ENCODE data around the gene RNF157.

RNF157 gene

DNA sequence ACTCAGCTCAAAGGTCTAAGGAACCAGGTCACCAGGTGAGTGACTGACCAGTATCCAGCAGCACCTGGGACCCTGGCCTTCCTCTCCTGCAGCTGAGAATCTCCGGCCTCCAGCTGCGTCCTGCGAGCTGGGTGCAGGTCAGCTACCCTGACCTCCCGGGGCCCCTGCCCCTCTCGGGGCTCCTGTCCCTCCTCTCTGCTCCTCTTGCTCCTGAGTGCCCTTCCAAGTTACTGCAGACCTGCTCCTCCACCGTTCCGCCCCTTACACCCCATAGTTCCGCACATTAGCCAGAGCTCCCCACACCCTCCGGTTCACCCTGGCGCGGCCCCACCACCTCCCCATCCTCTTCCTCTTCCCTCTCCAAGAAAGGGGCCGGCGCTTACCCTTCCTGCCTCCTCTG lies 109.8 kb downstream of the RNF157 start:
- Histone ChIP-seq H3K4me1 (ENCODE audit: insufficient read depth, low read length) (peaks cover 38% of the 10 kb centered on the region), H3K9ac (ENCODE audit: low read depth, low read length) (no peak overlapping the region), H3K9me3 (ENCODE audit: insufficient read depth, low read depth, low read length) (no peaks in the 10 kb centered on the region), H3K36me3 (ENCODE audit: insufficient read depth, low read depth, low read length) (no peaks in the 10 kb centered on the region), H3K4me3 (ENCODE audit: low read length) (no peak overlapping the region), H3K27ac (ENCODE audit: low read length) (no peak overlapping the region), H3K27me3 (ENCODE audit: insufficient read depth, low read length) (peaks cover 53% of the 10 kb centered on the region)

GRCh38 chr17:76125922-76126321 lies 114.4 kb downstream of the RNF157 start:
- Histone ChIP-seq H3K4me1 (ENCODE audit: insufficient read depth, low read length) (peaks cover 6% of the 10 kb centered on the region; the same call in 1 of the 2 replicates), H3K27ac (ENCODE audit: low read length) (no peak overlapping the region), H3K27me3 (ENCODE audit: insufficient read depth, low read length) (peaks cover 22% of the 10 kb centered on the region), H3K9ac (ENCODE audit: low read depth, low read length) (no peak overlapping the region), H3K36me3 (ENCODE audit: insufficient read depth, low read depth, low read length) (no peaks in the 10 kb centered on the region), H3K4me3 (ENCODE audit: low read length) (no peak overlapping the region), H3K9me3 (ENCODE audit: insufficient read depth, low read depth, low read length) (no peaks in the 10 kb centered on the region)

- Histone ChIP-seq H3K9ac (ENCODE audit: low read depth, low read length) (no peak overlapping the region), H3K36me3 (ENCODE audit: insufficient read depth, low read depth, low read length) (no peaks in the 10 kb centered on the region), H3K9me3 (ENCODE audit: insufficient read depth, low read depth, low read length) (no peaks in the 10 kb centered on the region), H3K4me3 (ENCODE audit: low read length) (no peak overlapping the region), H3K27ac (ENCODE audit: low read length) (no peak overlapping the region), H3K4me1 (ENCODE audit: insufficient read depth, low read length) (peaks cover 5% of the 10 kb centered on the region; the same call in 1 of the 2 replicates), H3K27me3 (ENCODE audit: insufficient read depth, low read length) (peaks cover 16% of the 10 kb centered on the region)
Observed at GRCh38 chr17:76125391-76125675, 115.0 kb downstream of the RNF157 start.

GRCh38 chr17:76124582-76125390 lies 115.5 kb downstream of the RNF157 start:
- H3K9me3 ChIP-seq (ENCODE audit: insufficient read depth, low read depth, low read length): no peaks in the 10 kb centered on the region
- H3K36me3 ChIP-seq (ENCODE audit: insufficient read depth, low read depth, low read length): no peaks in the 10 kb centered on the region
- no peak overlapping the region for H3K4me3 ChIP-seq (ENCODE audit: low read length)
- no peak overlapping the region for H3K9ac ChIP-seq (ENCODE audit: low read depth, low read length)
- no peak overlapping the region for H3K27ac ChIP-seq (ENCODE audit: low read length)
- peaks cover 7% of the 10 kb centered on the region; the same call in 1 of the 2 replicates for H3K4me1 ChIP-seq (ENCODE audit: insufficient read depth, low read length)
- H3K27me3 ChIP-seq (ENCODE audit: insufficient read depth, low read length): peaks cover 14% of the 10 kb centered on the region

DNA sequence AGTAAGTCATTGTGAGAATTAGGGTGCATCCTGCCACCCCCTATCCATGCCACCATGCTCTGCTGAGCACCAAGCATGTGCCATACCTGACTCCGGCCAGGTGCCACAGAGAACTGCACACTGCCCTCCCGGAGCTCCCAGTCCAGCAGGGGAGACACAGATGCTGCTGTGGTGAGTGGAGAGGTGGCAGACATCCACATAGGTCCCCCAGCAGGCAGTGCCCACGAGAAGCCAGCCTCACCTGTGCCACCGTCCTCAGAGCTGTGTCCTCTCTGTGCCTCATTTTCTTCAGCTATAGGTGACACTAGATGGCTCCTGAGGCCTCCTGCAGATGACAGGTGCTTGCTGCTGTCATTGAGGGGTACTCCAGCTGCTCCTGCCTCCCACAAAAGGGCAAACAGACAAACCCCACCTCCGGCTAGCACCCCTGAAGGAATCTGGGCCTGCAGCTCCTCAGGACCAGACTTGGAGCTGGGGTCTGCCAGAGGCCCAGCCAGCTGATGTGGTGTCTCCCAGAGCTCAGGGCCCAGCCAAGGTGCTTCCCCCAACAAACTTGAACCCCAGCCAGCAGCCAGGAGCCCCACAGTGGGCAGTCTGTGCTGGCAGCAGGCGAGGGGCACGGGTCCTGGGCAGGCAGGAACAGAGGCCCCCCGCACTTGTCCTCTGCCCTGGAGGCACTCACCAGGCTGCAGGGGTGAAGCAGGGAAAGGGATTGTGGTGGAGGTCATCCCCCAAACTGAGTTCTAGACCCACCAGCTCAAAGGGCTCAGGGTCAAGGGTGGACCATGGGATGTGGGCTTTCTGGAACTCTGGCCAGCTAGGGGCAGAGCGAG lies 116.3 kb downstream of the RNF157 start:
- H3K4me1 ChIP-seq (ENCODE audit: insufficient read depth, low read length): peaks cover 7% of the 10 kb centered on the region; the same call in 1 of the 2 replicates
- H3K36me3 ChIP-seq (ENCODE audit: insufficient read depth, low read depth, low read length): no peaks in the 10 kb centered on the region
- H3K9me3 ChIP-seq (ENCODE audit: insufficient read depth, low read depth, low read length): no peaks in the 10 kb centered on the region
- peaks cover 14% of the 10 kb centered on the region for H3K27me3 ChIP-seq (ENCODE audit: insufficient read depth, low read length)
- no peak overlapping the region for H3K4me3 ChIP-seq (ENCODE audit: low read length)
- H3K9ac ChIP-seq (ENCODE audit: low read depth, low read length): no peak overlapping the region
- H3K27ac ChIP-seq (ENCODE audit: low read length): no peak overlapping the region

DNA sequence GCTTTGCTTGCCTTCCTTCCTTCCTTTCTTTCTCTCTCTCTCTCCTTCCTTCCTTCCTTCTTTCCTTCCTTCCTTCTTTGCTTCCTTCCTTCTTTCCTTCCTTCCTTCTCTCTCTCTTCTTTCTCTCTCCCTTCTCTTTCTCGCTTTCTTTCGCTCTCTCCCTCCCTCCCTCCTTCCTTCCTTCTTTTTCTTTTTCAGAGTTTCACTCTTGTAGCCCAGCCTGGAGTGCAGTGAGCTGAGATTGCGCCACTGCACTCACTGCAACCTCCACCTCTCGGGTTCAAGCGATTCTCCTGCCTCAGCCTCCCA lies 117.1 kb downstream of the RNF157 start:
- Histone ChIP-seq H3K4me3 (ENCODE audit: low read length) (no peak overlapping the region), H3K27ac (ENCODE audit: low read length) (no peak overlapping the region), H3K9me3 (ENCODE audit: insufficient read depth, low read depth, low read length) (no peaks in the 10 kb centered on the region), H3K4me1 (ENCODE audit: insufficient read depth, low read length) (peaks cover 7% of the 10 kb centered on the region; the same call in 1 of the 2 replicates), H3K36me3 (ENCODE audit: insufficient read depth, low read depth, low read length) (no peaks in the 10 kb centered on the region), H3K9ac (ENCODE audit: low read depth, low read length) (no peak overlapping the region), H3K27me3 (ENCODE audit: insufficient read depth, low read length) (peaks cover 14% of the 10 kb centered on the region)

- Histone ChIP-seq H3K4me1 (ENCODE audit: insufficient read depth, low read length) (peaks cover 7% of the 10 kb centered on the region; the same call in 1 of the 2 replicates), H3K9me3 (ENCODE audit: insufficient read depth, low read depth, low read length) (no peaks in the 10 kb centered on the region), H3K27ac (ENCODE audit: low read length) (no peak overlapping the region), H3K27me3 (ENCODE audit: insufficient read depth, low read length) (peaks cover 14% of the 10 kb centered on the region), H3K36me3 (ENCODE audit: insufficient read depth, low read depth, low read length) (no peaks in the 10 kb centered on the region), H3K4me3 (ENCODE audit: low read length) (peak overlapping the region; percentile 53; the same call in 1 of the 2 replicates), H3K9ac (ENCODE audit: low read depth, low read length) (peak overlapping the region; percentile 51; the same call in 1 of the 2 replicates)
Observed at GRCh38 chr17:76122431-76123190, 117.7 kb downstream of the RNF157 start.

- Histone ChIP-seq H3K27ac (ENCODE audit: low read length) (no peak overlapping the region), H3K4me3 (ENCODE audit: low read length) (peak overlapping the region; percentile 53; the same call in 1 of the 2 replicates), H3K9ac (ENCODE audit: low read depth, low read length) (peak overlapping the region; percentile 51; the same call in 1 of the 2 replicates), H3K9me3 (ENCODE audit: insufficient read depth, low read depth, low read length) (no peaks in the 10 kb centered on the region), H3K4me1 (ENCODE audit: insufficient read depth, low read length) (peaks cover 7% of the 10 kb centered on the region; the same call in 1 of the 2 replicates), H3K36me3 (ENCODE audit: insufficient read depth, low read depth, low read length) (no peaks in the 10 kb centered on the region), H3K27me3 (ENCODE audit: insufficient read depth, low read length) (peaks cover 14% of the 10 kb centered on the region)
Observed at GRCh38 chr17:76121932-76122430, 118.3 kb downstream of the RNF157 start.

- Histone ChIP-seq H3K36me3 (ENCODE audit: insufficient read depth, low read depth, low read length) (no peaks in the 10 kb centered on the region), H3K9me3 (ENCODE audit: insufficient read depth, low read depth, low read length) (no peaks in the 10 kb centered on the region), H3K9ac (ENCODE audit: low read depth, low read length) (no peak overlapping the region), H3K27ac (ENCODE audit: low read length) (no peak overlapping the region), H3K27me3 (ENCODE audit: insufficient read depth, low read length) (peaks cover 14% of the 10 kb centered on the region), H3K4me1 (ENCODE audit: insufficient read depth, low read length) (peaks cover 7% of the 10 kb centered on the region; the same call in 1 of the 2 replicates), H3K4me3 (ENCODE audit: low read length) (no peak overlapping the region)
Observed at GRCh38 chr17:76120658-76121008, 119.7 kb downstream of the RNF157 start.

GRCh38 chr17:76119409-76120371 lies 120.6 kb downstream of the RNF157 start:
- Histone ChIP-seq H3K4me3 (ENCODE audit: low read length) (no peak overlapping the region), H3K36me3 (ENCODE audit: insufficient read depth, low read depth, low read length) (no peaks in the 10 kb centered on the region), H3K4me1 (ENCODE audit: insufficient read depth, low read length) (peaks cover 7% of the 10 kb centered on the region; the same call in 1 of the 2 replicates), H3K9ac (ENCODE audit: low read depth, low read length) (no peak overlapping the region), H3K27ac (ENCODE audit: low read length) (no peak overlapping the region), H3K27me3 (ENCODE audit: insufficient read depth, low read length) (peaks cover 14% of the 10 kb centered on the region), H3K9me3 (ENCODE audit: insufficient read depth, low read depth, low read length) (no peaks in the 10 kb centered on the region)

Data from iPS-20b (cell line).